GM12865 (cell line): Measurements from ENCODE around the gene BTG4.

Experiments
- DNase-seq: peaks from one replicate; pipeline ENCODE4 v3.0.0; 2010; ENCODE audit warnings: low read depth
- H3K4me3 ChIP-seq: 2 replicates; pipeline ENCODE4 v1.5.1; 2011; ENCODE audit warnings: mild to moderate bottlenecking, low read depth, low read length, control low read depth
- CTCF ChIP-seq: IDR thresholded peaks from 2 replicates; pipeline ENCODE4 v1.5.1; 2011; ENCODE audit warnings: low read length, control low read depth, low read depth, inconsistent platforms; ENCODE audit not compliant: insufficient read depth; ENCODE audit errors: missing control alignments

The BTG4 gene

GRCh38 chr11:111541254-111542061 lies 29.3 kb upstream of the BTG4 start:
- H3K4me3 ChIP-seq: peak overlapping the region; percentile 3; the same call in 1 of the 2 replicates
- DNase-seq: no peak
- no peak for TF ChIP-seq CTCF

- H3K4me3 ChIP-seq: peak overlapping the region; percentile 3
Observed at GRCh38 chr11:111540937-111541253, 28.7 kb upstream of the BTG4 start.

DNA sequence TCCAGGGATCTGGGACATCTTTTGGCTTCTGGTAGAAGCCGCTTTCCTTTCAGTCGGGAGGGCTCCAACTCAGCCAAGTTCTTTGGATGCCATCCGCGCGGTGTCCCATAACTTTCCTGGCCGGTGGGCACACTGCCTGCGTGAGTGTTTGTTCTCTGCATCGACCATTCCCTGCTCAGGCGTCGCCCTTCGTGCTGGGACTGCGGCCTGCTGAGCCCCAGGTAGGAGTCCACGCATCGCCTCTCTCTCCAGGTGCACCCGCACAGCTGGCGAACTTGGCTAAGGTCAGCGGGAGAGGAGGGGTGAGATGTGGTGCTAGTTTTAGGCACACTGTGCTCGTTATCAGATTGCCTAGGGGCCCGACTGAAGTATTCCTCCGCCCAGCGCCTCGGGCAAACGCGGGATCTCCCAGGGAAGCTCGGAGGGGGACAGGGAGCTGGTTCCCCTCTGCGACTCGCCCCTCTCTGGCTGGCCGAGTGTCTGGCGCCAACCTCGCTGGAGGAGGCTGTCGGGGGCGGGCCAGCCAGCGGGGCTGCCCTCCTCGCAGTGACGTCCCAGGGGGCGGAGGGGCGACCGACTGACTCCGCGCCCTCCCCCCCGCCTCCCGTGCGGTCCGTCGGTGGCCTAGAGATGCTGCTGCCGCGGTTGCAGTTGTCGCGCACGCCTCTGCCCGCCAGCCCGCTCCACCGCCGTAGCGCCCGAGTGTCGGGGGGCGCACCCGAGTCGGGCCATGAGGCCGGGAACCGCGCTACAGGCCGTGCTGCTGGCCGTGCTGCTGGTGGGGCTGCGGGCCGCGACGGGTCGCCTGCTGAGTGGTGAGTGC lies 28.1 kb upstream of the BTG4 start, which contains the start of gene LAYN:
Gene LAYN (plus strand): TSS at position 607 of the 823 bp plus-strand sequence. CDS start 124 bp downstream, at position 731.
- no peak for TF ChIP-seq CTCF
- peak within 1 kb of the TSS; percentile 3 for H3K4me3 ChIP-seq
- no peak for DNase-seq

More at GRCh38 chr11:111540937-111541253, 28.7 kb upstream of the BTG4 start:
- no peak for DNase-seq
- no peak for TF ChIP-seq CTCF

GRCh38 chr11:111539426-111540113 lies 27.4 kb upstream of the BTG4 start:
- H3K4me3 ChIP-seq: no peak overlapping the region
- no peak for DNase-seq
- TF ChIP-seq CTCF: no peak

DNA sequence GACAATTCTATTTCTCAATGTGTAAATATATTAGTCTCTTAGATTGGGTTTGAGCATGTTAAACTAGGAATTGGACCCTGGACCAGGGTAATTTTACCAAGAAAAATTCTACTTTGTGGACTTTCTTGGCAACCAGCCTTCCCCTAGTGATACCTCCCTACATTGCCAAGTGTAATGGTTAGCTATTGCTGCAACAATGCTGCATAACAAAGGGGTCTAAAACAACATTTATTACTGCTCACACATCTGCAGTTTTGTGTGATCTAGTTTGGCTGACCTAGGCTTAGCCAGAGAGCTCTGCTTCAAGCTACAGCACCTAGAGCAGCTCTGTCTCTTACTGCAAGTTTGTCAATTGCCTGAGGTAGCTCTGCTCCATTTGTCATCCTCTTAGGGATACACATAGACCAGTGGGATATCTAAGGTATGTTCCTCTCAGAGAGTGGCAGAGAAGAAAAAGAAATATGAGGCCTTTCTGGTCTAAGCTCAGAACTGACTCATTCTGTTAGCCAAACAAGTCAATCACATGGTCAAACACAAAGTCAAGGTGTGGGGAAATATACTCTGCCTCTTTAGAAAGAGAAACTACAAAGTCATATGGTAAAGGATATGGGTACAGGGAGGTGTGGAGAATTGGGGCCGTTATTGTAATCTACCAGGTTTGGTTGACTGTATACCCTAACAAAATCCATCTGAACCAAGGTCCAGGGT lies 26.4 kb upstream of the BTG4 start:
- TF ChIP-seq CTCF: no peak
- DNase-seq: no peak
- no peak overlapping the region for H3K4me3 ChIP-seq

GRCh38 chr11:111537336-111537860 lies 25.2 kb upstream of the BTG4 start:
- H3K4me3 ChIP-seq: no peak overlapping the region
- TF ChIP-seq CTCF: no peak
- no peak for DNase-seq
